HCT116 (cell line): ENCODE measurements around the gene NTMT2.

ENCODE experiments used
- EGR1 ChIP-seq: IDR thresholded peaks from 2 replicates; pipeline ENCODE4 v1.6.1; 2012; ENCODE audit warnings: low read depth
- ELF1 ChIP-seq: IDR thresholded peaks from 2 replicates; pipeline ENCODE4 v1.6.1; 2012; ENCODE audit warnings: low read depth, borderline replicate concordance
- EZH2 ChIP-seq: fragments of 200-600 bp; sonication (generic); IDR thresholded peaks from 2 replicates; pipeline ENCODE4 v1.6.1; 2017; ENCODE audit warnings: antibody characterized with exemption, mixed run types
- POLR2A ChIP-seq: IDR thresholded peaks from 2 replicates; pipeline ENCODE4 v1.7.0; 2011; ENCODE audit warnings: borderline replicate concordance; ENCODE audit not compliant: insufficient read depth, insufficient read length; ENCODE audit errors: extremely low read depth
- POLR2AphosphoS5 ChIP-seq: IDR thresholded peaks from 2 replicates; pipeline ENCODE4 v1.6.1; 2011; ENCODE audit warnings: mild to moderate bottlenecking, low read depth, low read length, moderate library complexity
- RAD21 ChIP-seq: IDR thresholded peaks from 2 replicates; pipeline ENCODE4 v1.6.1; 2012; ENCODE audit warnings: low read depth, mild to moderate bottlenecking
- SIN3A ChIP-seq: IDR thresholded peaks from 2 replicates; pipeline ENCODE4 v1.6.1; 2012; ENCODE audit warnings: low read depth
- YY1 ChIP-seq: IDR thresholded peaks from 2 replicates; pipeline ENCODE4 v1.6.1; 2011; ENCODE audit warnings: low read length, low read depth, moderate library complexity, mild to moderate bottlenecking; ENCODE audit not compliant: insufficient replicate concordance; ENCODE audit errors: extremely low read depth
- ZFX ChIP-seq: fragments of 450-650 bp; IDR thresholded peaks from 2 replicates; pipeline ENCODE4 v1.6.1; 2017
- TF ChIP-seq, protein P1 (sequence below), 3 experiments: fragments of 200-600 bp in 1 of 3; sonication (generic) in 1 of 3; IDR thresholded peaks in 2 of 3; conservative IDR thresholded peaks in 1 of 3; 2 replicates each; pipeline ENCODE4 v1.5.1; 2012 to 2017; ENCODE audit warnings: low read depth in 2 of 3, low read length in 2 of 3, antibody characterized with exemption in 1 of 3, borderline replicate concordance in 1 of 3, control low read depth in 1 of 3, mild to moderate bottlenecking in 1 of 3, mixed read lengths in 1 of 3, mixed run types in 1 of 3, moderate library complexity in 1 of 3; ENCODE audit not compliant: insufficient read depth in 1 of 3
- TF ChIP-seq, protein P2 (sequence below): IDR thresholded peaks from 2 replicates; pipeline ENCODE4 v1.6.1; 2012
- TF ChIP-seq, protein P3 (sequence below): IDR thresholded peaks from 2 replicates; pipeline ENCODE4 v1.6.1; 2011; ENCODE audit warnings: mild to moderate bottlenecking, low read length, moderate library complexity; ENCODE audit not compliant: insufficient replicate concordance; ENCODE audit errors: extremely low read depth

DNA sequence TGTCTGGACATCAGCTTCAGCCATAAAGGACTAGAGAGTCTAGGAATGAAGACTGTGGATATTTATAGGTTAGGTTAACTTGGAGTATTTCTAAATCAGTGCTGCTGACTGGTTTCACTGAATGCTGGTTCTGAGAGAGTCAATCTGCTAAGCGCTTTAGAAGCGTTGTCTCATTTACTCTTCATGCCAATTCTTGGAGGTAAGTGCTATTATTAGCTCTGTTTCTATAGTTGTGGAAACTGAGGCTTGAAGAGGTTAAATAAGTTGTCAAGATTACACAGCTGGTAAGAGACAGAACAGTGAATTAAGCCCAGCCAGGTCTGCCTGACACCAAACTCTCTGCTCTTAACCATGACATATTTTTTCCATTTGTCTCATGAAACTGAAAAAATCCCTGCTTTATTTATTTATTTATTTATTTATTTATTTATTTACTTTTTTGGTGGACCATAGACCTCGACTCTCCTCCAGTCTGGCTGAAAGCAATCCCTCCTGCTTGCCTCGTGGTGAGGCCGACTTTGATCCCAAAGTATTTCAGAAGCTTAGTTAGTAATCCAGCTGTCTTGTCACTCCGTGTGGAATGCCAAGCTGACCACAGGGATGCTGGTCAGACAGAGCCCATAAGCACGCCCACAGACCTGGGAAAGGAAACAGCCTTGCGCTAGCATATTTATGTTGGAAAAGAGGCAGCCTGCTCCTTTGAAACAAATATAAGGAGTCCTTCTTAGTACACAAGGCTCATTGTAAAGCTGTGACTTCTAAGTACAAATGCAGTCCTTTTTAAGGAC, 16.9 kb downstream of the NTMT2 start:
- no peak for TF ChIP-seq EZH2
- TF ChIP-seq, protein P1, sequence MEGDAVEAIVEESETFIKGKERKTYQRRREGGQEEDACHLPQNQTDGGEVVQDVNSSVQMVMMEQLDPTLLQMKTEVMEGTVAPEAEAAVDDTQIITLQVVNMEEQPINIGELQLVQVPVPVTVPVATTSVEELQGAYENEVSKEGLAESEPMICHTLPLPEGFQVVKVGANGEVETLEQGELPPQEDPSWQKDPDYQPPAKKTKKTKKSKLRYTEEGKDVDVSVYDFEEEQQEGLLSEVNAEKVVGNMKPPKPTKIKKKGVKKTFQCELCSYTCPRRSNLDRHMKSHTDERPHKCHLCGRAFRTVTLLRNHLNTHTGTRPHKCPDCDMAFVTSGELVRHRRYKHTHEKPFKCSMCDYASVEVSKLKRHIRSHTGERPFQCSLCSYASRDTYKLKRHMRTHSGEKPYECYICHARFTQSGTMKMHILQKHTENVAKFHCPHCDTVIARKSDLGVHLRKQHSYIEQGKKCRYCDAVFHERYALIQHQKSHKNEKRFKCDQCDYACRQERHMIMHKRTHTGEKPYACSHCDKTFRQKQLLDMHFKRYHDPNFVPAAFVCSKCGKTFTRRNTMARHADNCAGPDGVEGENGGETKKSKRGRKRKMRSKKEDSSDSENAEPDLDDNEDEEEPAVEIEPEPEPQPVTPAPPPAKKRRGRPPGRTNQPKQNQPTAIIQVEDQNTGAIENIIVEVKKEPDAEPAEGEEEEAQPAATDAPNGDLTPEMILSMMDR (IDR thresholded peaks at IDR 0.05 in 2 of 3, conservative IDR thresholded peaks at IDR 0.05 in 1 of 3; ENCODE audit: borderline replicate concordance in 1 of 3, insufficient read depth in 1 of 3, low read depth in 2 of 3, low read length in 2 of 3), result no peak
- no peak for TF ChIP-seq ZFX
- TF ChIP-seq, protein P2, sequence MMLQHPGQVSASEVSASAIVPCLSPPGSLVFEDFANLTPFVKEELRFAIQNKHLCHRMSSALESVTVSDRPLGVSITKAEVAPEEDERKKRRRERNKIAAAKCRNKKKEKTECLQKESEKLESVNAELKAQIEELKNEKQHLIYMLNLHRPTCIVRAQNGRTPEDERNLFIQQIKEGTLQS, result no peak
- TF ChIP-seq POLR2A, result no peak
- TF ChIP-seq EGR1, result no peak
- TF ChIP-seq ELF1, result no peak
- no peak for TF ChIP-seq RAD21
- no peak for TF ChIP-seq YY1
- no peak for TF ChIP-seq POLR2AphosphoS5
- TF ChIP-seq, protein P3, sequence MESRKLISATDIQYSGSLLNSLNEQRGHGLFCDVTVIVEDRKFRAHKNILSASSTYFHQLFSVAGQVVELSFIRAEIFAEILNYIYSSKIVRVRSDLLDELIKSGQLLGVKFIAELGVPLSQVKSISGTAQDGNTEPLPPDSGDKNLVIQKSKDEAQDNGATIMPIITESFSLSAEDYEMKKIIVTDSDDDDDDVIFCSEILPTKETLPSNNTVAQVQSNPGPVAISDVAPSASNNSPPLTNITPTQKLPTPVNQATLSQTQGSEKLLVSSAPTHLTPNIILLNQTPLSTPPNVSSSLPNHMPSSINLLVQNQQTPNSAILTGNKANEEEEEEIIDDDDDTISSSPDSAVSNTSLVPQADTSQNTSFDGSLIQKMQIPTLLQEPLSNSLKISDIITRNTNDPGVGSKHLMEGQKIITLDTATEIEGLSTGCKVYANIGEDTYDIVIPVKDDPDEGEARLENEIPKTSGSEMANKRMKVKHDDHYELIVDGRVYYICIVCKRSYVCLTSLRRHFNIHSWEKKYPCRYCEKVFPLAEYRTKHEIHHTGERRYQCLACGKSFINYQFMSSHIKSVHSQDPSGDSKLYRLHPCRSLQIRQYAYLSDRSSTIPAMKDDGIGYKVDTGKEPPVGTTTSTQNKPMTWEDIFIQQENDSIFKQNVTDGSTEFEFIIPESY, result no peak
- TF ChIP-seq SIN3A, result no peak
